T-cell (primary cell): Measurements from ENCODE around the gene CTNND2. TPM values are rescaled to one million over a fixed set of nuclear protein-coding genes. Genes with fewer than 3 reads are reported as not detected.

Experiments
- ATAC-seq, 4 experiments: fragments of 200-7000 bp in 3 of 4; fragments of 150-1000 bp in 1 of 4; cut with Tn5 transposase; replicated peaks in 1 of 4; 1 replicate in 3 of 4; 2 replicates in 1 of 4; pipeline ENCODE4 v1.10.0; 2021; ENCODE audit warnings: moderate library complexity in 3 of 4, mild to moderate bottlenecking in 2 of 4, moderate number of reproducible peaks in 1 of 4
- CTCF ChIA-PET, 2 donors: fragments of 300-600 bp; sonication (Branson Sonifier 250); formaldehyde crosslinking; loops; one replicate each; lab custom pipeline; 2022; ENCODE audit warnings: antibody characterized with exemption in 2 of 2; lab: Charles Lee
- POLR2A ChIA-PET, 2 donors: fragments of 300-600 bp; sonication (Branson Sonifier 250); formaldehyde crosslinking; loops; one replicate each; lab custom pipeline; 2022; ENCODE audit warnings: antibody characterized with exemption in 2 of 2; lab: Charles Lee
- DNase-seq, 35 experiments: peaks; one replicate each; pipeline versions ENCODE4 v3.0.0 to v3.0.0-alpha.2; 2013 to 2023
- H3K27ac ChIP-seq: one replicate; pipeline ENCODE4 v1.5.1; 2013; ENCODE audit warnings: low read length
- H3K27me3 ChIP-seq, 2 experiments: replicated peaks in 1 of 2; 1 replicate in 1 of 2; 2 replicates in 1 of 2; pipeline versions ENCODE4 v1.6.1 to v1.7.0; 2013; ENCODE audit warnings: low read length in 1 of 2, mixed read lengths in 1 of 2; ENCODE audit not compliant: control insufficient read depth in 2 of 2, insufficient read depth in 2 of 2; ENCODE audit errors: extremely low read depth in 1 of 2
- H3K36me3 ChIP-seq, 2 donors: 1 replicate in 1 of 2; 2 replicates in 1 of 2; pipeline versions ENCODE4 v1.6.1 to v1.7.0; 2013; ENCODE audit warnings: low read length in 1 of 2; ENCODE audit not compliant: control insufficient read depth in 2 of 2, insufficient read depth in 1 of 2; ENCODE audit errors: extremely low read depth in 1 of 2
- H3K4me1 ChIP-seq, 2 experiments: 1 replicate in 1 of 2; 2 replicates in 1 of 2; pipeline versions ENCODE4 v1.6.1 to v1.7.0; 2013; ENCODE audit warnings: low read length in 2 of 2, mixed read lengths in 1 of 2; ENCODE audit not compliant: insufficient read depth in 2 of 2, control insufficient read depth in 1 of 2; ENCODE audit errors: extremely low read depth in 1 of 2
- H3K4me3 ChIP-seq, 2 donors: 1 replicate in 1 of 2; 2 replicates in 1 of 2; pipeline versions ENCODE4 v1.5.1 to v1.7.0; 2013; ENCODE audit warnings: mild to moderate bottlenecking in 2 of 2, low read length in 1 of 2, moderate library complexity in 1 of 2; ENCODE audit not compliant: control insufficient read depth in 1 of 2; ENCODE audit errors: extremely low read depth in 1 of 2
- H3K9me3 ChIP-seq: 2 replicates; pipeline ENCODE4 v1.7.0; 2013
- H3K27ac Mint-ChIP-seq, 2 donors: one replicate each; pipeline ENCODE4 v1.8.0; 2020 to 2021; ENCODE audit warnings: mild to moderate bottlenecking in 2 of 2, mixed read lengths in 2 of 2
- H3K27me3 Mint-ChIP-seq, 2 donors: one replicate each; pipeline ENCODE4 v1.8.0; 2021 to 2022; ENCODE audit warnings: mixed read lengths in 2 of 2
- H3K36me3 Mint-ChIP-seq: one replicate; pipeline ENCODE4 v1.8.0; 2021; ENCODE audit warnings: mixed read lengths
- H3K4me1 Mint-ChIP-seq, 3 donors: one replicate each; pipeline ENCODE4 v1.8.0; 2020 to 2022; ENCODE audit warnings: mixed read lengths in 3 of 3, mild to moderate bottlenecking in 1 of 3
- H3K4me3 Mint-ChIP-seq, 3 donors: one replicate each; pipeline ENCODE4 v1.8.0; 2020 to 2022; ENCODE audit warnings: mild to moderate bottlenecking in 3 of 3, mixed read lengths in 3 of 3, moderate library complexity in 3 of 3
- H3K9me3 Mint-ChIP-seq, 3 donors: one replicate each; pipeline ENCODE4 v1.8.0; 2020 to 2022; ENCODE audit warnings: mixed read lengths in 3 of 3
- WGBS: methylation state at CpG from one replicate; pipeline ENCODE4 v1.1.5; 2013; ENCODE audit warnings: missing lambda C conversion rate; ENCODE audit not compliant: insufficient coverage; 5-methylcytosine and 5-hydroxymethylcytosine counted together
- total RNA-seq, 35 experiments: library from RNA in 6 of 35; stranded (reverse) in 6 of 35; fragments of 120-200 nt in 1 of 35; gene quantifications; one replicate each; pipeline versions ENCODE4 v1.2.1 to v1.2.4 and lab custom pipeline; 2013 to 2026

CTNND2 gene
- total RNA-seq, 5 donors from 2014 or later (not counting 1 experiment from before 2014, with no cell fraction given) = 0.22 TPM; not detected in 4

GRCh38 chr5:11407556-11408145 is 496.6 kb downstream of the CTNND2 start:
- ChIA-PET POLR2A (no interaction called here), CTCF (no interaction called here)
- H3K27ac Mint-ChIP-seq = no peak overlapping the region
- H3K27ac ChIP-seq = no peak overlapping the region
- H3K27me3 Mint-ChIP-seq = peaks cover 0 to 9% of the 10 kb centered on the region in 2 donors
- WGBS = 78% methylated on average over 3 of the region's 5 CpGs
- no peaks in the 10 kb centered on the region for H3K36me3 ChIP-seq
- H3K4me1 ChIP-seq = no peaks in the 10 kb centered on the region
- DNase-seq (no peak), ATAC-seq (no peak)
- H3K4me1 Mint-ChIP-seq = no peaks in the 10 kb centered on the region
- H3K4me3 ChIP-seq = no peak overlapping the region
- no peaks in the 10 kb centered on the region for H3K36me3 Mint-ChIP-seq
- H3K9me3 Mint-ChIP-seq = peaks cover 0 to 4% (median 0%) of the 10 kb centered on the region in 3 donors
- no peaks in the 10 kb centered on the region for H3K27me3 ChIP-seq
- no peaks in the 10 kb centered on the region for H3K9me3 ChIP-seq
- no peak overlapping the region for H3K4me3 Mint-ChIP-seq

GRCh38 chr5:11400316-11400715 is 503.9 kb downstream of the CTNND2 start:
- no peaks in the 10 kb centered on the region for H3K36me3 ChIP-seq
- Mint-ChIP-seq H3K9me3 (peaks cover 0 to 4% (median 0%) of the 10 kb centered on the region in 3 donors), H3K4me3 (no peak overlapping the region), H3K4me1 (no peaks in the 10 kb centered on the region), H3K36me3 (no peaks in the 10 kb centered on the region), H3K27me3 (peaks cover 0 to 5% of the 10 kb centered on the region in 2 donors), H3K27ac (no peak overlapping the region)
- no peak overlapping the region for H3K4me3 ChIP-seq
- WGBS = 67% methylated on average over 2 of the region's 2 CpGs
- no peaks in the 10 kb centered on the region for H3K9me3 ChIP-seq
- ATAC-seq (no peak), DNase-seq (no peak)
- H3K27me3 ChIP-seq = no peaks in the 10 kb centered on the region
- ChIA-PET CTCF (no interaction called here), POLR2A (no interaction called here)
- H3K27ac ChIP-seq = no peak overlapping the region
- no peaks in the 10 kb centered on the region for H3K4me1 ChIP-seq

GRCh38 chr5:11398728-11399127 is 505.5 kb downstream of the CTNND2 start:
- Histone ChIP-seq H3K27ac (no peak overlapping the region), H3K4me1 (no peaks in the 10 kb centered on the region), H3K9me3 (no peaks in the 10 kb centered on the region), H3K27me3 (no peaks in the 10 kb centered on the region), H3K4me3 (no peak overlapping the region), H3K36me3 (no peaks in the 10 kb centered on the region)
- H3K36me3 Mint-ChIP-seq = no peaks in the 10 kb centered on the region
- WGBS = 67% methylated on average over 1 of the region's 3 CpGs
- POLR2A ChIA-PET = no interaction called here
- no peak overlapping the region for H3K27ac Mint-ChIP-seq
- peaks cover 0 to 3% of the 10 kb centered on the region in 2 donors for H3K27me3 Mint-ChIP-seq
- CTCF ChIA-PET = no interaction called here
- DNase-seq (no peak), ATAC-seq (no peak)
- H3K4me1 Mint-ChIP-seq = no peaks in the 10 kb centered on the region
- no peaks in the 10 kb centered on the region for H3K9me3 Mint-ChIP-seq
- H3K4me3 Mint-ChIP-seq = no peak overlapping the region

DNA sequence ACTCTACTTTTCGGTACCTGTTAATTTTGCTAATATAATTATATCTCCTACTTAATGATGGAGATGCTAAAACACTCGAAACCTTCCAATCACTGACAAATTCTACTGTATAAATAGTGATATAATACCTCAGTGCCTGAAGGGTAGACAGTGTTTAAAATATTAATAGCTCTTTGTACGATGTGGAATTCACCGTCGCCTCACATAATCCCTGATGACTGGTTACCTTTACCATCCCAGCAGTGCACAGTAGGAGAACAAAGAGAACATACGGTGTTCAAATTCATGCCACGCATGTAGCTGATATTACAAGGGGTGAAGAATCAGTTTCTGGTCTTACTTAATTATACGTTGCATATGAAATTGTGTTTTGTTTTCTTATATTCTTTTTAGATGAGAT is 506.7 kb downstream of the CTNND2 start:
- H3K4me3 Mint-ChIP-seq = no peak overlapping the region
- Histone ChIP-seq H3K4me1 (no peaks in the 10 kb centered on the region), H3K27me3 (no peaks in the 10 kb centered on the region), H3K36me3 (no peaks in the 10 kb centered on the region), H3K9me3 (no peaks in the 10 kb centered on the region), H3K27ac (no peak overlapping the region), H3K4me3 (no peak overlapping the region)
- H3K36me3 Mint-ChIP-seq = no peaks in the 10 kb centered on the region
- POLR2A ChIA-PET = interaction anchor here in 1 of 2 donors (0.5 to 0.7 kb wide), 2 partner anchors 9 to 286 kb away, joined by 3 read pairs; no protein-coding TSS in a partner anchor
- WGBS = no CpG with 5 or more reads among the region's 8 CpGs
- H3K4me1 Mint-ChIP-seq = no peaks in the 10 kb centered on the region
- H3K9me3 Mint-ChIP-seq = no peaks in the 10 kb centered on the region
- peaks cover 0 to 6% of the 10 kb centered on the region in 2 donors for H3K27me3 Mint-ChIP-seq
- DNase-seq (no peak), ATAC-seq (no peak)
- CTCF ChIA-PET = no interaction called here
- H3K27ac Mint-ChIP-seq = no peak overlapping the region

GRCh38 chr5:11396917-11397316 is 507.3 kb downstream of the CTNND2 start:
- DNase-seq = no peak
- H3K36me3 Mint-ChIP-seq = no peaks in the 10 kb centered on the region
- no peaks in the 10 kb centered on the region for H3K9me3 Mint-ChIP-seq
- no peaks in the 10 kb centered on the region for H3K4me1 Mint-ChIP-seq
- no peak for ATAC-seq
- H3K4me1 ChIP-seq = no peaks in the 10 kb centered on the region
- H3K27me3 Mint-ChIP-seq = peaks cover 0 to 11% of the 10 kb centered on the region in 2 donors
- H3K27ac Mint-ChIP-seq = no peak overlapping the region
- 100% methylated on average over 3 of the region's 5 CpGs for WGBS
- no peak overlapping the region for H3K27ac ChIP-seq
- ChIA-PET CTCF (no interaction called here), POLR2A (no interaction called here)
- H3K36me3 ChIP-seq = no peaks in the 10 kb centered on the region
- no peaks in the 10 kb centered on the region for H3K27me3 ChIP-seq
- H3K4me3 ChIP-seq = no peak overlapping the region
- H3K9me3 ChIP-seq = no peaks in the 10 kb centered on the region
- H3K4me3 Mint-ChIP-seq = no peak overlapping the region

DNA sequence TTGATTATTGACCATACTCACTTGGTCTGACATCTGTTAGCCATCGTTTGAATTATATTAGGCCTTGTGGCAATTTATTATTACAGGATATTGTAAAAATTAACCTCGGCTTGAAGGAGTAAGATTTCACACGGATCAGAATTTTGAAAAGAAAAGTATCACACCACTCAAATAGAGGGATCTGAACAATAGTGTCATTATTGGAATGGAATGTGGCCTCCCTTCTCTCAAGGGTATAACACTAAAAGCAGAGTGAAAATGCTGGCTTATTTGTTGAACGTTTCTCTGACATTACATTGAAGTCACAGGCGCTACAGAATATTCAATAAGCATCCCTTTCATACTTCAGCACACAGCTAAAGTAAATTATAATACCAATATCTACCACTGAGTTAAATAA is 509.3 kb downstream of the CTNND2 start:
- H3K27me3 ChIP-seq = no peaks in the 10 kb centered on the region
- H3K36me3 ChIP-seq = no peaks in the 10 kb centered on the region
- H3K36me3 Mint-ChIP-seq = no peaks in the 10 kb centered on the region
- no peaks in the 10 kb centered on the region for H3K4me1 Mint-ChIP-seq
- ChIA-PET POLR2A (no interaction called here), CTCF (no interaction called here)
- no peaks in the 10 kb centered on the region for H3K4me1 ChIP-seq
- WGBS = no CpG with 5 or more reads among the region's 5 CpGs
- H3K27ac ChIP-seq = no peak overlapping the region
- DNase-seq (no peak), ATAC-seq (no peak)
- peaks cover 0 to 16% of the 10 kb centered on the region in 2 donors for H3K27me3 Mint-ChIP-seq
- no peak overlapping the region for H3K4me3 ChIP-seq
- H3K27ac Mint-ChIP-seq = no peak overlapping the region
- H3K4me3 Mint-ChIP-seq = no peak overlapping the region
- no peaks in the 10 kb centered on the region for H3K9me3 ChIP-seq
- H3K9me3 Mint-ChIP-seq = no peaks in the 10 kb centered on the region
